T-helper 2 cell treated with Interferon-gamma antibody and Interleukin-4, amounts not matched to agents 5 μg/mL and 100 μg/mL, for 36 hours (primary cell): ENCODE results near the gene RFT1.

Experiments
- DNase-seq: peaks from one replicate; pipeline ENCODE4 v3.0.0; 2021; ENCODE audit warnings: low spot score
- H3K27ac Mint-ChIP-seq: one replicate; pipeline ENCODE4 v1.8.0; 2021; ENCODE audit warnings: mild to moderate bottlenecking, mixed read lengths
- H3K27me3 Mint-ChIP-seq: one replicate; pipeline ENCODE4 v1.8.0; 2021; ENCODE audit warnings: low read depth, mixed read lengths
- H3K36me3 Mint-ChIP-seq: one replicate; pipeline ENCODE4 v1.8.0; 2021; ENCODE audit warnings: low read depth, mixed read lengths
- H3K4me1 Mint-ChIP-seq: one replicate; pipeline ENCODE4 v1.8.0; 2021; ENCODE audit warnings: low read depth, mixed read lengths
- H3K4me3 Mint-ChIP-seq: one replicate; pipeline ENCODE4 v1.8.0; 2022; ENCODE audit warnings: mild to moderate bottlenecking, moderate library complexity, mixed read lengths
- H3K9me3 Mint-ChIP-seq: one replicate; pipeline ENCODE4 v1.8.0; 2021; ENCODE audit warnings: mixed read lengths

Gene RFT1

GRCh38 chr3:53134631-53135232 lies 4.5 kb upstream of the RFT1 start:
- peaks cover 11% of the 10 kb centered on the region for H3K4me1 Mint-ChIP-seq
- no peaks in the 10 kb centered on the region for H3K27me3 Mint-ChIP-seq
- DNase-seq = peak; percentile 56
- H3K9me3 Mint-ChIP-seq = no peaks in the 10 kb centered on the region
- no peak overlapping the region for H3K4me3 Mint-ChIP-seq
- H3K27ac Mint-ChIP-seq = no peak overlapping the region
- no peaks in the 10 kb centered on the region for H3K36me3 Mint-ChIP-seq

GRCh38 chr3:53132347-53132746 lies 2.1 kb upstream of the RFT1 start:
- Mint-ChIP-seq H3K27me3 (no peaks in the 10 kb centered on the region), H3K36me3 (peaks cover 3% of the 10 kb centered on the region), H3K4me1 (peaks cover 20% of the 10 kb centered on the region), H3K27ac (no peak overlapping the region), H3K9me3 (no peaks in the 10 kb centered on the region), H3K4me3 (no peak overlapping the region)
- DNase-seq = no peak

GRCh38 chr3:53131096-53131495 lies 861 bp upstream of the RFT1 start:
- no peaks in the 10 kb centered on the region for H3K27me3 Mint-ChIP-seq
- H3K36me3 Mint-ChIP-seq = peaks cover 3% of the 10 kb centered on the region
- H3K27ac Mint-ChIP-seq = peak overlapping the region; percentile 96
- H3K4me3 Mint-ChIP-seq = peak overlapping the region; percentile 96
- H3K4me1 Mint-ChIP-seq = peaks cover 20% of the 10 kb centered on the region
- H3K9me3 Mint-ChIP-seq = no peaks in the 10 kb centered on the region
- DNase-seq = no peak

GRCh38 chr3:53129344-53129743 lies 891 bp downstream of the RFT1 start:
- Mint-ChIP-seq H3K4me1 (peaks cover 18% of the 10 kb centered on the region), H3K27ac (peak overlapping the region; percentile 96), H3K4me3 (peak overlapping the region; percentile 96)

GRCh38 chr3:53126601-53127000 lies 3.6 kb downstream of the RFT1 start:
- no peaks in the 10 kb centered on the region for H3K9me3 Mint-ChIP-seq
- H3K36me3 Mint-ChIP-seq = peaks cover 31% of the 10 kb centered on the region
- H3K4me3 Mint-ChIP-seq = no peak overlapping the region
- H3K27ac Mint-ChIP-seq = no peak overlapping the region
- H3K27me3 Mint-ChIP-seq = no peaks in the 10 kb centered on the region
- peaks cover 18% of the 10 kb centered on the region for H3K4me1 Mint-ChIP-seq
- DNase-seq = no peak

More at GRCh38 chr3:53129344-53129743, 891 bp downstream of the RFT1 start:
- Mint-ChIP-seq H3K9me3 (no peaks in the 10 kb centered on the region), H3K36me3 (peaks cover 14% of the 10 kb centered on the region), H3K27me3 (no peaks in the 10 kb centered on the region)
- no peak for DNase-seq

GRCh38 chr3:53123953-53124352 lies 6.3 kb downstream of the RFT1 start:
- no peak for DNase-seq
- Mint-ChIP-seq H3K27me3 (no peaks in the 10 kb centered on the region), H3K36me3 (peaks cover 39% of the 10 kb centered on the region), H3K4me3 (no peak overlapping the region), H3K27ac (no peak overlapping the region), H3K9me3 (no peaks in the 10 kb centered on the region), H3K4me1 (peaks cover 4% of the 10 kb centered on the region)

GRCh38 chr3:53123510-53123909 lies 6.7 kb downstream of the RFT1 start:
- no peak overlapping the region for H3K4me3 Mint-ChIP-seq
- DNase-seq = no peak
- H3K27me3 Mint-ChIP-seq = no peaks in the 10 kb centered on the region
- no peaks in the 10 kb centered on the region for H3K9me3 Mint-ChIP-seq
- peaks cover 41% of the 10 kb centered on the region for H3K36me3 Mint-ChIP-seq
- no peaks in the 10 kb centered on the region for H3K4me1 Mint-ChIP-seq
- H3K27ac Mint-ChIP-seq = no peak overlapping the region

GRCh38 chr3:53122933-53123305 lies 7.3 kb downstream of the RFT1 start:
- no peak for DNase-seq
- no peak overlapping the region for H3K27ac Mint-ChIP-seq
- H3K36me3 Mint-ChIP-seq = peaks cover 47% of the 10 kb centered on the region
- no peaks in the 10 kb centered on the region for H3K27me3 Mint-ChIP-seq
- no peaks in the 10 kb centered on the region for H3K9me3 Mint-ChIP-seq
- no peaks in the 10 kb centered on the region for H3K4me1 Mint-ChIP-seq
- no peak overlapping the region for H3K4me3 Mint-ChIP-seq

GRCh38 chr3:53122255-53122932 lies 7.8 kb downstream of the RFT1 start:
- no peak for DNase-seq
- no peaks in the 10 kb centered on the region for H3K27me3 Mint-ChIP-seq
- H3K9me3 Mint-ChIP-seq = no peaks in the 10 kb centered on the region
- no peaks in the 10 kb centered on the region for H3K4me1 Mint-ChIP-seq
- H3K36me3 Mint-ChIP-seq = peaks cover 49% of the 10 kb centered on the region
- H3K27ac Mint-ChIP-seq = no peak overlapping the region
- no peak overlapping the region for H3K4me3 Mint-ChIP-seq

GRCh38 chr3:53120336-53120735 lies 9.9 kb downstream of the RFT1 start:
- no peak overlapping the region for H3K4me3 Mint-ChIP-seq
- no peak overlapping the region for H3K27ac Mint-ChIP-seq
- DNase-seq = no peak
- H3K36me3 Mint-ChIP-seq = peaks cover 47% of the 10 kb centered on the region
- no peaks in the 10 kb centered on the region for H3K4me1 Mint-ChIP-seq
- H3K27me3 Mint-ChIP-seq = no peaks in the 10 kb centered on the region
- no peaks in the 10 kb centered on the region for H3K9me3 Mint-ChIP-seq

GRCh38 chr3:53116956-53117355 lies 13.3 kb downstream of the RFT1 start:
- no peaks in the 10 kb centered on the region for H3K9me3 Mint-ChIP-seq
- no peak overlapping the region for H3K4me3 Mint-ChIP-seq
- no peak overlapping the region for H3K27ac Mint-ChIP-seq
- no peak for DNase-seq
- H3K36me3 Mint-ChIP-seq = peaks cover 26% of the 10 kb centered on the region
- H3K4me1 Mint-ChIP-seq = peaks cover under 1% of the 10 kb centered on the region
- H3K27me3 Mint-ChIP-seq = no peaks in the 10 kb centered on the region

GRCh38 chr3:53114412-53115074 lies 15.7 kb downstream of the RFT1 start:
- peaks cover 26% of the 10 kb centered on the region for H3K36me3 Mint-ChIP-seq
- H3K4me3 Mint-ChIP-seq = no peak overlapping the region
- H3K27ac Mint-ChIP-seq = no peak overlapping the region
- H3K4me1 Mint-ChIP-seq = peaks cover 15% of the 10 kb centered on the region
- H3K27me3 Mint-ChIP-seq = no peaks in the 10 kb centered on the region
- peak; percentile 51 for DNase-seq
- no peaks in the 10 kb centered on the region for H3K9me3 Mint-ChIP-seq

GRCh38 chr3:53114011-53114400 lies 16.2 kb downstream of the RFT1 start:
- H3K4me3 Mint-ChIP-seq = no peak overlapping the region
- H3K4me1 Mint-ChIP-seq = peaks cover 18% of the 10 kb centered on the region
- no peak overlapping the region for H3K27ac Mint-ChIP-seq
- H3K9me3 Mint-ChIP-seq = no peaks in the 10 kb centered on the region
- no peaks in the 10 kb centered on the region for H3K27me3 Mint-ChIP-seq
- peak; percentile 74 for DNase-seq
- H3K36me3 Mint-ChIP-seq = peaks cover 29% of the 10 kb centered on the region

- H3K4me1 Mint-ChIP-seq = peaks cover 20% of the 10 kb centered on the region
- H3K9me3 Mint-ChIP-seq = no peaks in the 10 kb centered on the region
- peaks cover 28% of the 10 kb centered on the region for H3K36me3 Mint-ChIP-seq
- no peak overlapping the region for H3K27ac Mint-ChIP-seq
- no peak for DNase-seq
- no peak overlapping the region for H3K4me3 Mint-ChIP-seq
- H3K27me3 Mint-ChIP-seq = no peaks in the 10 kb centered on the region
These were observed 16.8 kb downstream of the RFT1 start for GRCh38 chr3:53113293-53114010.
